Psoas muscle (tissue), 8 donors: ENCODE data around the gene TMEM203. TPM values are rescaled to one million over a fixed set of nuclear protein-coding genes. Genes with fewer than 3 reads are reported as not detected.

Experiments
- ATAC-seq, 4 donors: fragments of 200-7000 bp; cut with Tn5 transposase; one replicate each; pipeline ENCODE4 v1.9.1; 2020; ENCODE audit warnings: moderate library complexity in 3 of 4, mild to moderate bottlenecking in 2 of 4
- DNase-seq, 2 donors: peaks; one replicate each; pipeline ENCODE4 v3.0.0-alpha.2; 2020
- H3K27ac ChIP-seq: fragments of 200-600 bp; one replicate; pipeline ENCODE4 v1.8.0; 2022
- H3K27me3 ChIP-seq, 3 donors: fragments of 200-600 bp in 1 of 3; one replicate each; pipeline versions ENCODE4 v1.6.1 to v1.8.0; 2013 to 2022; ENCODE audit warnings: low read length in 2 of 3, mild to moderate bottlenecking in 2 of 3, moderate library complexity in 1 of 3; ENCODE audit not compliant: insufficient read depth in 3 of 3
- H3K36me3 ChIP-seq, 2 donors: fragments of 200-600 bp in 1 of 2; one replicate each; pipeline versions ENCODE4 v1.6.1 to v1.8.0; 2013 to 2022; ENCODE audit warnings: low read depth in 1 of 2, mild to moderate bottlenecking in 1 of 2, moderate library complexity in 1 of 2; ENCODE audit not compliant: insufficient read depth in 1 of 2
- H3K4me1 ChIP-seq: fragments of 200-600 bp; one replicate; pipeline ENCODE4 v1.8.0; 2022
- H3K4me3 ChIP-seq: fragments of 200-600 bp; one replicate; pipeline ENCODE4 v1.8.0; 2022; ENCODE audit warnings: mild to moderate bottlenecking
- H3K9me3 ChIP-seq: fragments of 200-600 bp; one replicate; pipeline ENCODE4 v1.8.0; 2022
- CTCF ChIP-seq: fragments of 200-600 bp; IDR thresholded peaks from one replicate; pipeline ENCODE4 v1.8.0; 2022; ENCODE audit warnings: antibody characterized with exemption
- WGBS, 3 donors: extraction: QIAGEN DNeasy Blood & Tissue Kit; methylation state at CpG; one replicate each; pipeline versions ENCODE4 v1.1.6 to v1.1.7; 2013; 5-methylcytosine and 5-hydroxymethylcytosine counted together
- intact Hi-C, 2 donors: fragments of 100-400 bp; cut with DNase I; formaldehyde crosslinking; loops; one replicate each; pipeline versions ENCODE4 v1.11.0 to v1.14.2; 2022
- polyA plus RNA-seq, 3 donors: library from polyadenylated mRNA; stranded (reverse); fragments of 200-250 nt; gene quantifications; one replicate each; pipeline ENCODE4 v1.2.3, GENCODE V29; 2013
- total RNA-seq, 4 donors: library from RNA; stranded (reverse); fragmentation: NEBNext Ultra II Directional in 2 of 4; extraction: Animal tissue kit (Norgen Biotek cat#: 25700) in 2 of 4; gene quantifications; one replicate each; pipeline versions ENCODE4 v1.2.1 to v1.2.4, GENCODE V29; 2021 to 2023
- donor health status: healthy with polysubstance abuse.
- donor health status: DM: no; HTN: no; CAD: no; lungs with moderate emphysema.
- donor health status: Bipolar disorder and iron deficiency.
- donor health status: healthy.
- donor health status: DM: yes; HTN: yes; CAD: no.
- donor health status: DM: no; HTN: no; CAD: no.
- donor health status: DM: no; HTN: no; CAD: no.
- donor health status: DM: yes; HTN: yes; CAD: no.

The TMEM203 gene
- total and polyA plus RNA-seq, 7 donors, result 30.6 to 71.6 (median 36.9) TPM

- peaks cover 11% of the 10 kb centered on the region for H3K4me1 ChIP-seq
- H3K27me3 ChIP-seq, result no peaks in the 10 kb centered on the region
- 77 to 82% (median 80%) methylated on average over 10 of the region's 10 CpGs for WGBS, 3 donors
- no peak for TF ChIP-seq CTCF
- H3K27ac ChIP-seq, result no peak overlapping the region
- DNase-seq (no peak), ATAC-seq (no peak)
- H3K4me3 ChIP-seq, result no peak overlapping the region
- intact Hi-C loops, result no loop called here
- peaks cover 0 to 10% of the 10 kb centered on the region in 2 donors for H3K36me3 ChIP-seq
- H3K9me3 ChIP-seq, result no peaks in the 10 kb centered on the region
Measured at GRCh38 chr9:137219757-137220316, 14.4 kb upstream of the TMEM203 start.

- no peaks in the 10 kb centered on the region for H3K9me3 ChIP-seq
- no peak overlapping the region for H3K4me3 ChIP-seq
- no peaks in the 10 kb centered on the region for H3K27me3 ChIP-seq
- DNase-seq, result no peak
- intact Hi-C loops, result no loop called here
- TF ChIP-seq CTCF, result no peak
- peaks cover 0 to 12% of the 10 kb centered on the region in 2 donors for H3K36me3 ChIP-seq
- 82 to 88% (median 85%) methylated on average over 12 of the region's 12 CpGs for WGBS, 3 donors
- no peak overlapping the region for H3K27ac ChIP-seq
- H3K4me1 ChIP-seq, result peaks cover 7% of the 10 kb centered on the region
- no peak for ATAC-seq
Measured at GRCh38 chr9:137218754-137219271, 13.4 kb upstream of the TMEM203 start.

- Histone ChIP-seq H3K4me3 (no peak overlapping the region), H3K27ac (no peak overlapping the region), H3K9me3 (no peaks in the 10 kb centered on the region), H3K4me1 (peaks cover 7% of the 10 kb centered on the region), H3K36me3 (peaks cover 0 to 12% of the 10 kb centered on the region in 2 donors), H3K27me3 (no peaks in the 10 kb centered on the region)
- 86 to 87% (median 86%) methylated on average over 30 of the region's 30 CpGs for WGBS, 3 donors
- no peak for DNase-seq
- intact Hi-C loops, result no loop called here
- ATAC-seq, result no peak
- no peak for TF ChIP-seq CTCF
Measured at GRCh38 chr9:137218212-137218753, 12.8 kb upstream of the TMEM203 start.

- TF ChIP-seq CTCF, result no peak
- no peaks in the 10 kb centered on the region for H3K27me3 ChIP-seq
- peak overlapping the region; percentile 58 for H3K27ac ChIP-seq
- WGBS, 3 donors, result 37 to 51% (median 47%) methylated on average over 34 to 36 of the region's 36 CpGs
- H3K4me1 ChIP-seq, result peaks cover 3% of the 10 kb centered on the region
- intact Hi-C loops, result no loop called here
- peak overlapping the region; percentile 59 for H3K4me3 ChIP-seq
- DNase-seq (peak; percentile 69 to 78), ATAC-seq (peak; percentile 54 to 68 (median 64))
- H3K36me3 ChIP-seq, result peaks cover 0 to 12% of the 10 kb centered on the region in 2 donors
- no peaks in the 10 kb centered on the region for H3K9me3 ChIP-seq
Measured at GRCh38 chr9:137217276-137218211, 12.1 kb upstream of the TMEM203 start.
